OCI-LY7 (cell line): ENCODE results near the gene CCDC192.

Source experiments
- EZH2phosphoT487 ChIP-seq: fragments of 200-600 bp; sonication (generic); IDR thresholded peaks from 2 replicates; pipeline ENCODE4 v1.6.1; 2018; ENCODE audit warnings: low read depth, borderline replicate concordance, mild to moderate bottlenecking, mixed run types, antibody characterized with exemption, low read length, moderate library complexity, mixed read lengths
- TF ChIP-seq, protein P1 (sequence below): fragments of 200-600 bp; sonication (generic); conservative IDR thresholded peaks from 2 replicates; pipeline ENCODE4 v1.5.1; 2014; ENCODE audit warnings: mild to moderate bottlenecking, antibody characterized with exemption, low read length, moderate library complexity, mixed read lengths

DNA sequence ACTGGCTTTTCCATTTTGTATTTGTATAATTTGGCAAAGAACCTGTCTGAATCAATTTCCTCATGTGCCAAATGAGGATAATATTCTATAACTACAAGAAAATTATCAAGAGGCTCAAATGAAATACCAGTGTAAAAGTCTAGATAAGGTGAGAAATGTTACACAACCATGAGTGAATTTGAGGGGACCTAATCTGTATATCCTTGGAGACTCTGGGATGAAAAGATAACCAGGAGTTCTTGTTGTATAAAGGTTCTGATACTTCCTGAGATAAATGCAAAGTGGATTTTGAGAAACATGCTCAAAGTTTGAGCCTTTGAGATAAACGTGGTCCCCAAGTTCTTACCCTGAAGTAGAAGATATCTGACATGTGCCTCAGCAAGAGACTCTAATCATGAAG lies 260.0 kb downstream of the CCDC192 start:
- TF ChIP-seq, protein P1, sequence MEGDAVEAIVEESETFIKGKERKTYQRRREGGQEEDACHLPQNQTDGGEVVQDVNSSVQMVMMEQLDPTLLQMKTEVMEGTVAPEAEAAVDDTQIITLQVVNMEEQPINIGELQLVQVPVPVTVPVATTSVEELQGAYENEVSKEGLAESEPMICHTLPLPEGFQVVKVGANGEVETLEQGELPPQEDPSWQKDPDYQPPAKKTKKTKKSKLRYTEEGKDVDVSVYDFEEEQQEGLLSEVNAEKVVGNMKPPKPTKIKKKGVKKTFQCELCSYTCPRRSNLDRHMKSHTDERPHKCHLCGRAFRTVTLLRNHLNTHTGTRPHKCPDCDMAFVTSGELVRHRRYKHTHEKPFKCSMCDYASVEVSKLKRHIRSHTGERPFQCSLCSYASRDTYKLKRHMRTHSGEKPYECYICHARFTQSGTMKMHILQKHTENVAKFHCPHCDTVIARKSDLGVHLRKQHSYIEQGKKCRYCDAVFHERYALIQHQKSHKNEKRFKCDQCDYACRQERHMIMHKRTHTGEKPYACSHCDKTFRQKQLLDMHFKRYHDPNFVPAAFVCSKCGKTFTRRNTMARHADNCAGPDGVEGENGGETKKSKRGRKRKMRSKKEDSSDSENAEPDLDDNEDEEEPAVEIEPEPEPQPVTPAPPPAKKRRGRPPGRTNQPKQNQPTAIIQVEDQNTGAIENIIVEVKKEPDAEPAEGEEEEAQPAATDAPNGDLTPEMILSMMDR, result no peak
- TF ChIP-seq EZH2phosphoT487, result no peak
